A172 (cell line): ENCODE results near the gene TTLL11. TPM values are rescaled to one million over a fixed set of nuclear protein-coding genes. Genes with fewer than 3 reads are reported as not detected.

ENCODE experiments used
- DNase-seq: peaks from one replicate; pipeline ENCODE4 v3.0.0-alpha.2; 2015; ENCODE audit warnings: low spot score
- total RNA-seq: library from RNA; depleted of rRNA; stranded (reverse); fragments of >200 nt; shearing (Covaris generic); gene quantifications from 2 replicates; pipeline ENCODE4 v1.2.3, GENCODE V29; 2014

TTLL11 gene
- total RNA-seq, 1 experiment from 2014 or later: 3.6 TPM

DNA sequence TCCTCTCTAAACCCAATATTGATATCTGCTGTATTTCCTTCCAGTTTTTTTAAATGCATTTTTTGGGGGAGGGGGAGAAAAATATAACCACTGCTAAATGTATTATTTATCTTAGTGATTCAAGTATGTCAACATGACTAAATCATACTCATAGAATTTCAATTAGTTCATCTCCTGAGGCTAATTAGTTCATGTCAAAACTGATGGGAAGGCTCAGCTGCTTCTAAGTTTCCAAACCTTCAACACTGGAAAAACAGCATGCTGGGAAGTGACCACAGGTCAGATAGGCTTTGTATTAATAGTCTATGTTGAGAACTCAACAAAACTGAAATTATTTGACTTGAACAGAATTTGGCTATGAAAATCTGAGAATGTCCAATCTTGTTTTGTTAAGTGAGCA, 118.7 kb downstream of the TTLL11 start:
- no peak for DNase-seq

DNA sequence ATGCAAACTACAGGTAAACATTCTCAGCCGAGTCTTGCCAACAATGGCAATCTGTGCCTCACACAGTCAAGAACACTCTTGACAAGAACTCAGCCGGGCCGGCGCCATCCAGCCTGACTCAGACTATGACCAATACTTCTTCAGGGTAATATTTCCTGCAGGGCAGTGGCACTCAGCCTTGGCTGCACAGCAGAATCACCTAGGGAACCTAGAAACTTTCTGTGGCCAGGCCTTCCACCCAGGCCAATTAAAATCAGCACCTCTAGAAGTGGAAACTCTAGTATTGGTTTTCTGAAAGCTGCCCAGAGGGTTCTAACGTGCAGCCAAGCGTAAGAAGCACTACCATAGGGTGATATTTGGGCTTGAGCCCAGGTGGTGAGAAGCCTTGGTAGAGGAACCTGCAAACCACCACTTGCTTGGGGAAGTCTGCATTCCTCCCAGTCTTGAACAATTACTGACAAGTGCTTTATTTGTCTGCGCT, 120.6 kb downstream of the TTLL11 start:
- DNase-seq: peak; percentile 94

DNA sequence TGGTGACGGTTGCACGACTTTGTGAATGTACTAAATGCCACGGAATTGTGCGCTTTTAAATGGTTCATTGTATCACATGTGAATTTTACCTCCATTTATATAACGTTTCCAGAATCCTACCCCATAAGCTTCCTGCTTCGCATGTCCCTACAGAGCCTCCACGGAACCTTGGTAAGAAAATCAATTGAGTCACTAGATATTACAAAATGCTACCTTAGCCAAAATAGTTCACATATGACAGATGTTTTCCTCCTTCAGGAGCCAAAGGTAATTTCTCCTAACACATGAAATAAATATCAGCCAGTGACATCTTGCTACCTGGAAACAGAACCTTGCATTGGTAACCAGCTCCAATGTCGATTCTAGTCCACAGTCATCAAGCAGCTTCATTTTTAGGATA, 125.1 kb downstream of the TTLL11 start:
- no peak for DNase-seq

DNA sequence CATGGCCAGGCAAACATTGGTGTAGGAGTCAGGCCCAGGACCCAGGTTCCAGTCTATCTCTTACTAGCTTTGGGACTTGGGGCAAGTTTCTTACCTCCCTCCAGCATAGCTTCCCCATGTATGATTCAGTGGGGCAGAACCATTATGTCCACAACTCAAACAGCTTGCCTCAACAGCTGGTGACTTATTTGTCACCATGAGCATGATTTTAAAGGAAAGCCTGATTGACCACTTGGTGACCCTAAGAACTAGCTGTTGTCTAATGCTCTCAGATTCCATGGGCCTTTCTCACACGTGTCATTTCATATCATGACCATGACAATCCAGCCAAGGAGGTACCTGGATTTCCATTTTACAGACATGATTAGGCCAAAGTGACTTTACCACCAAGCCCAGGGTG, 126.4 kb downstream of the TTLL11 start:
- no peak for DNase-seq

DNA sequence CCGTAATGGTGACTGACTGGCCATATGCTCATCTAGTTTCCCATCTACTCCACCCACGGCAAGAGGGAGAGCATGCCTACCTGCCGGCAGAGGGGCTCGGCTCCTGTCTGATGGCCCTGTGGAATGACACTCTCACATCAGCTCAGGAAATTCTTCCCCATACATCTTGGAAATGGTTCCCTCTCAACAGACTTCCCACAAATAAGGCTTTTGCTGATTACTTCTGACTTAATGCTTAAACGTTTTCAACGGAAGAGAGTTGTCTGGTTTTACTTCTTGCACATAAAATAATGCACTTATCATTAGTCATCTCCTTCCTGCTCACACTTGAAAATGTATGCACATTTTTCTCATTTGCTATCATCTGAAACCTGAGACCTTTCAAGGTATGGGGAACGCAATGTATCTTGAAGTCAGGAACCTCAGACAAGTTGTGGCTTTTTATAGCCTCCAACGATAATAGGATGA, 129.5 kb downstream of the TTLL11 start:
- DNase-seq: peak; percentile 44

DNA sequence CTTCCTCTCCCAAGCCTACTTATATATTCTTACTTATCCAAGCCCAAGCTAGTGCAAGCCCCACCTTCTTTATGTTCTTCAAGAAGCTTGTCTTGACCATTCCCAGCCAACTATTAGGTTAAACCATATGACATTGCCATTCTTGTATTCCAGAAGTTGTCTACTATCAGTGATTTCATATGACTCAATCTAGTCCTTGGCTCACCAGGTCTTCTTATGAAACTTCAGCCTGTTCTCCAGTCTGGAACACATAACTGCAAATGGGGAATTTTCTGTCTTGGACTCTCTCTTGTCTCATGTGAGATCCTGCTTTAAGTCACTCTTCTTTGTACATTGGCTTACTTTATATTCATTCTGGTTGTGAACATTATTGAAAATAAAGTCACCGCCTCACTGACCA, 130.7 kb downstream of the TTLL11 start:
- no peak for DNase-seq

DNA sequence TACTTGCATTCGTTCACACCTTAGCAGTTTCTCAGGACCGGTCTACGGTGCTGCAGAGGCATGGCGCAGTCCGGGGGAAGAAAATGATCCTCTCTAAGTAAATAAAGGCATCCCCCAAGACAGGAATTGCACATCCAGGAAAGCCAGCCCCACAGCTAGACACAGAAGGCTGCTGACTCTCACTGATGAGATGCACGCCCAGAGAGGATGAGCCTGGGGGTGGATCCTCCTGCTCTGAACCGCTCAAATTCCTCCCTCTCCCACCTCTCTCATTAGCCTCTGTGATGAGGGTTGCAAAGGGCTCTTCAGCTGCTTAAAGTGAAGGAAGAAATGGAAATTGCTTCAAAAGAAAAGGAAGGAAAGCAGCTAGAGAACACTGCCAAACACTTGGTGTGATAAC, 132.4 kb downstream of the TTLL11 start:
- no peak for DNase-seq

DNA sequence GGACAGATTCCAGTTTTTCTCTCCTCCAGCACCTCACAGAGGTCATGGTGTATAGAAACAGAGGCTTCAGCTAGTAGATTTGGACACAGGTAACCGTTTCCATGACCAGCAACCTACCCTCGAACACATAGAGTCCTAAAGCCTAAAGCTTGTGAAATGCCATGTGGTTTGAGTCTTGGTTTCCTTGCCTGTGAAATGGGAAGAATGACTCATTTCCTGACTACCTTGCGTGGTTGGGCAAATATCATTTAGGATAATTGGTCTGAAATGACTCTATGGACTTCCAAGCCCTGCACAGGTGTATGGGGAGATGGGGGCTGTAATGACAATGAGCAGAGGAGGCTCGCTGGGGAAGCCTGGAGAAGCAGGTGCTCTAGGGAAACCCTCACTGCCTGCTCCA, 134.6 kb downstream of the TTLL11 start:
- peak; percentile 41 for DNase-seq

DNA sequence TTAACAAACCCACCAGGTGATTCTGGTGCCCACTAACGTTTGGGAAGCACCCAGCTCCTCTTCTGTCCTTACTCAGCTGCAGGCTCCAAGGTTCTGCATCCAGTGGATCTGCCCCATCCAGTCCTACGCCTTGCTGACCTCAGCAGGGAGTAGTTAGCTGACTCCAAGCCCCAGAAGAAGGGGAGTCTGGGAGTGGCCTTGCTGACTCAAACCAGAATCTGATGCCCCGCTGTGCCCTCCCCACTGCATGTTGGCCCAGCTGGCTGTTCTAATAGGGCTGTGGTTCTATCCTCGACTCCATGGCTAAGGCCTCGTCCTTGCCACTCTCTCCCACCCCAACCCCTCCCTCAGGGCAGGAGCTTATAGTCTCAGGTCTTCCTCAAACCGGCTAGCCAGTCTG, 136.3 kb downstream of the TTLL11 start:
- DNase-seq: peak; percentile 76

DNA sequence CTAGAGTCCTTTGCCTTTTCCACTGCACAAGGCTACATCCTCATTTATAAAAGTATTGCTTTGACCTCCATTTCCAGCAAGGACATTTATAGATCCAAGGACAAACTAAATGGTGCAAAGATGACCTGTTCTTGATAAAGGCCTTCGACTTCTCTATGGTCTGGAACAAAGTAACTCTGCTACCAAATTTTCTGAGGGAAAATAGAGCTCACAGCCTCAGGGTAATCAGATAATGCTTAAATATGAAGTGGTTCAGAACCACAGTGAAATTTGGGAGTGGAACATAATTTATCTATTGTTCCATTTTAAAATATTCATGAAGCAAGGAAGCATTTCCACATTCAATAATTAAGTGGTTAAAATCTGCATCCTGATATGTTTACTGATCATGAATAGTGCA, 137.5 kb downstream of the TTLL11 start:
- no peak for DNase-seq

DNA sequence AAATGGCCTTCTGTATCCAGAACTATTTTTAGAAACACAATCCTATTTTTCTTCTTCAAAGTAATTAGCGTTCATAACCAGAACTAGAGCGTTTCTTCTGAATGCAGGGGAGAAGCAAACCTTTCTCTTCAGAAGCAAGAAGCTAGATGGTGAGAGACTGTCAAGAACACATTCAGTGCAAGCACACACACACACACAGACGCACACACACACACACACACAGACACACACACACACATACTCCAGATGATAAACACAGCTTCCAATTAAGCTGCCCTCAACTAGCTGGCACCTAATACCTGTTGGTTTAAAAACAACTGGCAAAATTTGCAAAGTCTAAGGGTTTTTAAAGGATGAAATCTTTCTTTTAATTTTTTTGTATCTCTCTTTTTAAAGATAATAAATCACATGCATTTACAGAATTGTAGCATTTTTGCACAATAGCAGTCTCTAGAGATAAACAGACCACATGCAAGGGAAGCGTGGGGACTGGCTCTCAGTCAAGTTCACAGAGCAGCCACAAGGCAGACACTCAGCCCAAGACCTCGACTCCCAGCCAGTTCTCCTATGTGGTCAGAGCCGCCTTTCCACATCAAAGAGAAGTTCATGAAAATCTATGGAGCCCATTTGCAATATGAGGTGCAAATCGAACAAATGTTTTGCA, 138.5 kb downstream of the TTLL11 start:
- DNase-seq: no peak

DNA sequence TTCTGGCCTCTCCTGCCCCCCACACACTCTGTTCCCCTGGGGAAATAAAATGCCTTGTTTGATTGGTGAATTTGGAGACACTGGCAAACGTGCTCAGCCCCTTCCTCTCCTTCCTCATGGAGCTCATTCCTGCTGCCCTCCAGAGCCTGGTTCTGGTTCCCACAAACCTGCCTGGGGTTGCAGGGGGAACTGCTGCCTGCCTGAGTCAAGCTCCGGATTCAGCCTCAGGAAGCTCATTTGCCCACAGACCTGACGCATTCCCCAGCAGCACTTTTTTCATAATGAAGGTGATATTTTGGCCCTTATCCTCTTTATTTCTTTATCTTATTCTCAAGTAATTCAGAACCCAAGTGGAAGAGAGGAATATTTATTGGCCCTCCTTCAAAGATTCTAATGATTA, 140.5 kb downstream of the TTLL11 start:
- no peak for DNase-seq

DNA sequence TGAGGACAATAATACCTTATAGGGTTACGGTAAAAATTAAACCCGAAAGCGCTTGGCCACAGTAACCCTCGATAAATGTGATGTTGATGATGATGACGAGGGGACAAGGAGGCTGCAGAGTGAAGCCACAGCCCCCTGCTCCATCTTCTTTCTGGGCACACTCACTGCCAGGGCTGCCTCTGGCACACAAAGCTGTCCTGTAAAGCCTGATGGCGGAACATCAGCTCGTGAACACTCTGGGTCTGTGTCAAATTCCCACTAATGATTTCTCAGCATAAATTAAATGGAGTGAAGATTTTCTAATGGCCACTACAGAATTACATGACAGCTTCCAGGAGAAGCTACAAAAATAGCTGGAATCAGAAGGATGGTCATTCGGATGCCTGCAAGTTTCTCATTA, 142.2 kb downstream of the TTLL11 start:
- DNase-seq: no peak

DNA sequence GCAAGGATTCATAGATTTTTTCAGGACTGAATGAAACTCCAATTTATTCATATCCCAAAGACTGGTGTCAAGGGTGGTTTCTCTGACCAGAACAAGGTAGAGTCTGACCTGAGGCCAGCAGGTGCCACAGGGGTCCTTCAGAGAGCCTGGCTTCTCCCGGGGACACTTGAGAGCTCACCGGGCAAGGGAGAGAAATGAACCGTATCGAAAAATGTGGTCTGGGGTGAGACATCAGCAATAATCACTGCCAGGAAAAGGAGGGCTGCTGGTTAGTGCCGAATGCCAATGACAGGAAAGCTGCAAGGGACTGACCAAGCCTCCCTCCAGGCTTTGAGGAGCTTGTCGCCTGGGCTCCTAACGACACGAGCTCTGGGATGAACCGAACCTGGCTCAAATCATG, 142.7 kb downstream of the TTLL11 start:
- no peak for DNase-seq

DNA sequence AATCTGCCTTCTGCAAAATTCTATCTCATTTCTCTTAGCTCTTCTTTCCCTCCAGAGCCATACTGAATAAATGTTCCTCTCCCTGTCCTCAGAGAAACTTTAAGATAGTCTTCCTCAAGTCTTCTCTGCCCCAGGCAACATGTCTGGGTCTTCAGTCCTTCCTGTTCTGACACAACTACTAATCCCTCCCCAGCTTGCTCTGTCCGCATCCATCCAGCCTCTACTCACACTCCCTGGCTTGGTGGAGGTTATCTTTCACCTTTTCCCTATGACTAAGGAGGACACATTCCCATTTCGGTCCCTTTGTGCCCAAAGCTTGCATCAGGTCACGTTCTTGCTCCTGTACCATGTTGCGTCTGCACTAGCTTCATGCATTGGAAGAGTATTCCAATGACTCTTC, 143.3 kb downstream of the TTLL11 start:
- DNase-seq: no peak

DNA sequence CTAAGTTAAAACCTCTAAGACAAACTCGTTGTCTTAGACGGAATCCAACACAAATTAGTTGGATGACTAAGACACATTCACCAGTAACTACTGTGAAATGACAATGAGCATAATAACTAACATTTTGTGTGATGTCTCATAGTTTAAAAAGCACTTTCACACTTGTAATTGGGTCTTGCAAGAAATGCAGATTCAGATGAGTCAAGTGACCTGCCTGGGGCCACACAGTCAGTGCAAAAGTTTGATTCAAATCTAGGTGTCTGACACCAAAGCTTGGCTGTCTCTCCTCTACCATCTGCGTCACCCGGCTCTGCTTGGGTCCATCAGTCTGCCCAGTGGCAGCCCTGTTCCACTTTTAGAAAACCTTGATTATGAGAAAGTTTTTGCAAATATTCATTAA, 143.7 kb downstream of the TTLL11 start:
- peak; percentile 48 for DNase-seq

DNA sequence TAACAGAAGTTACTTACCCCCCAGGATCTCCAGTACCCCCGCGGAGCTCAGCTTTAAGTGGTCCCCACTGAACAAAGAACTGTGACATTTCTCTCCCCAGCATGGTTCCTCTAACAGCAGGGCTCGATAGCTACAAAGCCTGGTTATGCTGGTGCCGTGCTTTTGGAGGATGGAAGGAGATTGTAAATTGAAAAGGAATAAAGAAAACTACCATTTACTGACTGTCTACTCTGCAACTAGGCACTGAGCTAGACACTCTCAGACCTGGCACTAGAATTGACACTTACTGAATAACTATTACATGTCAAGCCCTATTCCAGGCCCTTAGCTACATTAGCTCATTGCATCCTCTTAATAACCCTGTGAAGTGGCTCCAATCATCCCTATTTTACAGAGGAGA, 145.3 kb downstream of the TTLL11 start:
- no peak for DNase-seq

DNA sequence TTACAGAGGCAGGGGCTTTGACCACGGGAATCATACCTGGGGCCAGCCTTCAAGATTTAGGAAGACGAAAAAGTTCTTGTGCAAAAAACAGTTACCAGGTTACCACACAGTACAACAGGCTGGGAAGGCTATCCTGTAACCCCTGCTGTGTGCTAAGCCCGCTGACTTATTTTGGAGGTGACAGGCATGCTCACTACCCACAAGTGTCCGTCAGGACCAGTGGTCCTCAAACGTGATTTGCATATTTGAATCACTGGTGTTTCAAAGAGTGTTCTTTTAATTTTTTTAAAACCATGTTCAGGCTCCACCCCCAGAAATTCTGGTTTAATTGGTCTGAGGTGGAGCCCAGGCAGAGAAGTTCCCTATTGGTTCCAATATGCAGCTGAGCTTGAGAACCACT, 146.6 kb downstream of the TTLL11 start:
- DNase-seq: no peak

DNA sequence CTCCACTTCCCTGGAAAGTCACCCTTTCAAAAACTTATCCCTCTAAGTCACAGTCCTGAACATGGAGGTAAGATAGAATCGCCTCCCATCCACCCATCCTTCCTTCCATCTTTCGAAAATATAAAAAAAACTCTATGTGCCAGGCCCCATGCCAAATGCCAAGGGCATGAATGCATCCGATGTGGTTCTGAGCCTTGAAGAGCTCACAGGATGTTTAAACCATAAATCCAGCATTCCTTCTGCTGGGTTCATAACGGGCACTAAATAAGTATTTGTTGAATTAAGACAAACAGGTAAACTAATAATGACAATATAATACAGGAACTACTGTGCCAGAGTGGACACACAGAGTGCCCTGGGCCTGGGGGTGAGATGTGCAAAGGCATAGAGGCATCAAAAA, 147.3 kb downstream of the TTLL11 start:
- DNase-seq: peak; percentile 88

DNA sequence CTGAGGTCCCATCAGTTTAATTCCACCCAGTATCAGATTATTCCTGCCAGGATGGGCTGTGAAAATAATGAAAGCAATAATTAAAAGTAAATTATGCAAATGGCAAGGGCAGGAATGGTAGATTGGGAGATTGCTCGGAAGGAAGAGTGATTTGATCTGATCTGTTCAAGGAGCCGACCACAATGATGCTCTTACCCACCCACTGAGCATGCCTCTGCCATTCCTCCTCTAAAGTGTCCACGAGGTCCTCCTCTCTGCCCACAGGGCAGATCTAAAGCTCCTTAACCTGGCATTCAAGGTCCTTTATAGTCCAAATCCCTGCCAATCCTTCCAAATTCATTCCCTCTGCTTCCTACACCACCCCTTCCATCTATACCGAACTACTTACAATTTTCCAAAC, 147.8 kb downstream of the TTLL11 start:
- DNase-seq: peak; percentile 38

DNA sequence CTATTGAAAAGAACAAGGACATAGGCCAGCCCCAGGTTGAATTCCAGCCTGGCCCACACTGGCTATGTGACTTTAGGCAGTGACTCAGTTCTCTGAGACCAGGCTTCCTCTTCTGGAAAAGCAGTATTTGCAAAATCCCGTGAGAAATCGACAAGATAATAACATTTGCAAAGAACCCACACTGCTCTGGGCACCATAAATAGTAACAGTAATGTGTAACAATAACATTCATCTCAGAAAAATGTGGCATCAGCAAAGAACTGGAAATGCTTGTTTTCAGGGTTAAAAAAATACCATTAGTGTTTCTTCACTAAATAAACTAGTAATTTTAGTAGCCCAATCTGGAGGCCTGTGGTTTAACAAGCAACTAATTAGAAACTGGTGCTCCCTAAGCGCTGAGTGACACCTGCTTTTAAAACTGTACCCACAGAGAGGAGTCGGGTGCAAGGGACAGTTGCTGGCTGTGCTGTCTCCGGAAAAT, 148.4 kb downstream of the TTLL11 start:
- peak; percentile 56 for DNase-seq

DNA sequence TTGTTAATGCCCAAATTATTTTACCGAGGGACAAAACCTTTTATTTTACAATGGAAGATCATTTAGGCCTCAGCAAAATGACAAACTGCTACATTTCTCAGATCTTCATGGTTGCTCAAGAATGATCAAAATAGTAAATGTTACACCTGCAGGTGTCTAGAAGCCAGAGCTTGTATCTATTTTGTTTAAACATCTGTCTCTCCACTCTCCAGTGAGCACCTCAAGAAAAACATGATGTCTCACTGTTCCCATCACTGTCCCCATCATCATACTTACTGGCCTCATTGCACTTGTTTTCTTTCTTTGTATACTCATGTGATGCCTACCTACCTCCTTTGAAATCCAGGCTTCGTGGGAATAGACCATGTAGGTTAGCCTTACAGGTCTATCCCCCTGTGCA, 149.6 kb downstream of the TTLL11 start:
- DNase-seq: no peak

DNA sequence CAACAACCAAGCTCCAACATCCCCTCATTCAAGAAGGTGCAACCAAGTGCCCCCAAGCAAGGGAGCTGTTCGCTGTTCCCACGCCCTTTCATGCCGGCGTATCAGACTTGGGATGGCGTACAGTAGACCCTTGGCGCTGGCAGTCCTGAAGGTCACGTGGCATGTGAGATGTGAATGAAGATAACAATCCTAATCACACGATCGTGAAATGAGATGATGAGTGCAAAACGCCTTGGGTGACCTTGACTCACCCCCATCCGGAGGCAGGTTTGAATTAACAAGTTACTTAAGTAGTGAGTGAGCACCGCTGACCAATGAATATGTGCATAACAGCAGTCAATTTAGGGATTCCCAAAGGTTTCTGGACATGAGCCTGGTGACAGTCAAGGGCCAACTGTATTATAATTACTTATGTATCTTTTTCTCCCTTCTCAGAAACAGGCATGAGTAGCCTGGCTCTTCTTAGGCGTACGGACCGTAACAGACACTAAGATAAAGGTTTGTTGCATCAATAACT, 150.2 kb downstream of the TTLL11 start:
- no peak for DNase-seq

DNA sequence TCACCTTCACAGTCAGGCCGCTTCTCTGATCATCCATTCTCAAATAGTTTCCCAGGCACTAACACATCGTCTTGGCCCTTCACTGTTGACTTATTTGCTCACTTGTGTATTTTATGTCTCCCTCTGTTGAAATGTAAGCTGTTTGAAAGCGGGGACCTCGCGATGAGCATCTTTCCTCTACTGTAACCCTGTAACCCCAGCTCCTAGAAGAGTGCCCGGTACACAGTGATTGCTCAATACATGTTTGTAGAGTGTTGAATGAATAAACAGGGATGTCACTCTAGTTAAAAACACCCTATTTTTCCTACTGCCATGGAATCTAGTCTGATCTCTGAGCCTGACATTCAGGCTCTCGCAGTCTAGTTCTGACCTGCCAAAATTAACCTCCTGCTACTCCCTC, 150.8 kb downstream of the TTLL11 start:
- DNase-seq: no peak
